Measurements from ENCODE around the gene CIB2. TPM values are rescaled to one million over a fixed set of nuclear protein-coding genes. Genes with fewer than 3 reads are reported as not detected.

CIB2 gene
- polyA plus RNA-seq, 1 of the 3 experiments (the other 2 are of a cell fraction): 39.6 TPM

- Histone ChIP-seq H2AFZ (ENCODE audit: low read depth) (no peak overlapping the region), H3K4me2 (no peak overlapping the region), H3F3A (replicated peaks; ENCODE audit: insufficient read depth) (no peaks in the 10 kb centered on the region), H3K27me3 (ENCODE audit: insufficient read depth) (no peaks in the 10 kb centered on the region), H3K79me2 (ENCODE audit: insufficient read depth) (peaks cover 28% of the 10 kb centered on the region), H3K9ac (no peak overlapping the region), H3K9me3 (no peaks in the 10 kb centered on the region), H3K4me3 (ENCODE audit: low read depth in 2 of 2, low read length in 1 of 2) (no peak overlapping the region), H3K36me3 (replicated peaks in 1 of 2; ENCODE audit: control insufficient read depth in 1 of 2, insufficient read depth in 2 of 2, low read length in 1 of 2) (no peaks in the 10 kb centered on the region), H3K27ac (ENCODE audit: low read depth in 2 of 2, low read length in 1 of 2) (no peak overlapping the region), H4K20me1 (ENCODE audit: insufficient read depth) (no peaks in the 10 kb centered on the region), H3K4me1 (ENCODE audit: control insufficient read depth in 1 of 2, insufficient read depth in 2 of 2, low read depth in 1 of 2, low read length in 1 of 2) (peaks cover 7 to 12% of the 10 kb centered on the region in 2 experiments), H3K9me2 (no peaks in the 10 kb centered on the region)
- TF ChIP-seq GATA2 (CRISPR knock-in tag; IDR thresholded peaks at IDR 0.05) (no peak), EP300 (IDR thresholded peaks at IDR 0.05; ENCODE audit: borderline replicate concordance in 1 of 2, low read depth in 1 of 2, low read length in 1 of 2) (no peak), SIN3A (IDR thresholded peaks at IDR 0.05; ENCODE audit: borderline replicate concordance, low read depth, low read length) (no peak)
- DNase-seq: no peak
- 89% methylated on average over 4 of the region's 4 CpGs for WGBS (ENCODE audit: low lambda C conversion rate)
- ChIA-PET CTCF (interaction anchor here (0.7 to 1.7 kb wide), 2 partner anchors 16 to 38 kb away, joined by 3 to 4 read pairs; no protein-coding TSS in a partner anchor), POLR2A (no interaction called here)
Measured at GRCh38 chr15:78146425-78147154, 15.3 kb upstream of the CIB2 start.

GRCh38 chr15:78142332-78142731 lies 11.1 kb upstream of the CIB2 start:
- H3K27me3 ChIP-seq (ENCODE audit: insufficient read depth): no peaks in the 10 kb centered on the region
- CTCF ChIA-PET: interaction anchor here (1.0 kb wide), 1 partner anchor 39 kb away, joined by 3 read pairs; no protein-coding TSS in a partner anchor
- H3K36me3 ChIP-seq (replicated peaks in 1 of 2; ENCODE audit: control insufficient read depth in 1 of 2, insufficient read depth in 2 of 2, low read length in 1 of 2): no peaks in the 10 kb centered on the region
- DNase-seq: no peak
- no peaks in the 10 kb centered on the region for H3K9me2 ChIP-seq
- no peaks in the 10 kb centered on the region for H4K20me1 ChIP-seq (ENCODE audit: insufficient read depth)
- no peak overlapping the region for H3K4me3 ChIP-seq (ENCODE audit: low read depth in 2 of 2, low read length in 1 of 2)
- WGBS (ENCODE audit: low lambda C conversion rate): 90% methylated on average over 3 of the region's 3 CpGs
- POLR2A ChIA-PET: no interaction called here
- H3F3A ChIP-seq (replicated peaks; ENCODE audit: insufficient read depth): no peaks in the 10 kb centered on the region
- no peaks in the 10 kb centered on the region for H3K9me3 ChIP-seq
- H3K27ac ChIP-seq (ENCODE audit: low read depth in 2 of 2, low read length in 1 of 2): no peak overlapping the region
- H3K79me2 ChIP-seq (ENCODE audit: insufficient read depth): no peaks in the 10 kb centered on the region
- no peak overlapping the region for H3K9ac ChIP-seq
- H2AFZ ChIP-seq (ENCODE audit: low read depth): no peak overlapping the region
- peaks cover 0 to 5% of the 10 kb centered on the region in 2 experiments; a peak in 1 of 4 replicates for H3K4me1 ChIP-seq (ENCODE audit: control insufficient read depth in 1 of 2, insufficient read depth in 2 of 2, low read depth in 1 of 2, low read length in 1 of 2)
- no peak overlapping the region for H3K4me2 ChIP-seq
- TF ChIP-seq MXI1 (IDR thresholded peaks at IDR 0.05; ENCODE audit: low read depth, low read length) (no peak), ZBTB33 (IDR thresholded peaks at IDR 0.05; ENCODE audit: borderline replicate concordance, low read depth) (no peak), REST (IDR thresholded peaks at IDR 0.05; ENCODE audit: low read depth, low read length) (no peak), FOXM1 (IDR thresholded peaks at IDR 0.05; ENCODE audit: low read depth) (no peak), TCF12 (IDR thresholded peaks at IDR 0.05) (no peak), ELF1 (IDR thresholded peaks at IDR 0.05) (no peak), EP300 (IDR thresholded peaks at IDR 0.05; ENCODE audit: borderline replicate concordance in 1 of 2, low read depth in 1 of 2, low read length in 1 of 2) (no peak), CTCF (IDR thresholded peaks at IDR 0.05) (no peak), MAX (IDR thresholded peaks at IDR 0.05; ENCODE audit: low read depth) (no peak), RCOR1 (IDR thresholded peaks at IDR 0.05; ENCODE audit: low read length) (no peak), FOSL2 (IDR thresholded peaks at IDR 0.05; ENCODE audit: borderline replicate concordance, low read depth) (no peak), MEF2A (IDR thresholded peaks at IDR 0.05; ENCODE audit: borderline replicate concordance, low read depth) (no peak), YY1 (IDR thresholded peaks at IDR 0.05; ENCODE audit: low read depth) (no peak), USF2 (IDR thresholded peaks at IDR 0.05; ENCODE audit: borderline replicate concordance, low read depth, low read length) (no peak), TAF1 (IDR thresholded peaks at IDR 0.05; ENCODE audit: borderline replicate concordance, low read depth, low read length) (no peak), NFIC (IDR thresholded peaks at IDR 0.05; ENCODE audit: borderline replicate concordance) (no peak), POLR2AphosphoS5 (IDR thresholded peaks at IDR 0.05; ENCODE audit: low read depth, low read length) (no peak)
